Neural cell (in vitro differentiated cells): ENCODE results near the gene SOCS6. TPM values are rescaled to one million over a fixed set of nuclear protein-coding genes. Genes with fewer than 3 reads are reported as not detected.

Experiments
- H2AFZ ChIP-seq: fragments of 200-600, 300-800 bp; sonication (generic), shearing (Covaris generic); 2 replicates; pipeline ENCODE4 v1.6.0; 2014; ENCODE audit warnings: low read depth, mild to moderate bottlenecking, antibody characterized with exemption, low read length, moderate library complexity
- H3F3A ChIP-seq: fragments of 200-600 bp; shearing (Covaris generic); 2 replicates; pipeline ENCODE4 v1.6.1; 2016; ENCODE audit warnings: mild to moderate bottlenecking, moderate library complexity, mixed read lengths, antibody characterized with exemption, low read length; ENCODE audit not compliant: insufficient read depth, poor library complexity, severe bottlenecking
- H3K27ac ChIP-seq: fragments of 200-600, 300-800 bp; sonication (generic), shearing (Covaris generic); 2 replicates; pipeline ENCODE4 v1.5.1; 2014; ENCODE audit warnings: mild to moderate bottlenecking, low read length, moderate library complexity
- H3K27me3 ChIP-seq: fragments of 300-800, 200-600 bp; sonication (generic), shearing (Covaris generic); 2 replicates; pipeline ENCODE4 v1.6.0; 2014; ENCODE audit warnings: mild to moderate bottlenecking, low read depth, low read length, moderate library complexity; ENCODE audit not compliant: insufficient read depth
- H3K36me3 ChIP-seq: fragments of 300-800, 200-600 bp; sonication (generic), shearing (Covaris generic); 2 replicates; pipeline ENCODE4 v1.5.1; 2014; ENCODE audit warnings: mild to moderate bottlenecking, antibody characterized with exemption, low read length, moderate library complexity; ENCODE audit not compliant: insufficient read depth
- H3K4me2 ChIP-seq: fragments of 300-800, 200-600 bp; sonication (generic), shearing (Covaris generic); 2 replicates; pipeline ENCODE4 v1.6.0; 2014; ENCODE audit warnings: mild to moderate bottlenecking, low read length
- H3K4me3 ChIP-seq: fragments of 300-800, 200-600 bp; sonication (generic), shearing (Covaris generic); 2 replicates; pipeline ENCODE4 v1.5.1; 2014; ENCODE audit warnings: mild to moderate bottlenecking, low read length, moderate library complexity
- H3K79me2 ChIP-seq: fragments of 200-600 bp; shearing (Covaris generic); replicated peaks from 2 replicates; pipeline ENCODE4 v1.6.0; 2014; ENCODE audit warnings: mild to moderate bottlenecking, low read length, moderate library complexity; ENCODE audit not compliant: insufficient read depth
- H3K9ac ChIP-seq: fragments of 300-800, 200-600 bp; sonication (generic), shearing (Covaris generic); 2 replicates; pipeline ENCODE4 v1.6.1; 2016; ENCODE audit warnings: mild to moderate bottlenecking, low read length, mixed read lengths
- H3K9me2 ChIP-seq: fragments of 200-600 bp; shearing (Covaris generic); 2 replicates; pipeline ENCODE4 v1.6.1; 2016; ENCODE audit warnings: mild to moderate bottlenecking, low read length, mixed read lengths; ENCODE audit not compliant: insufficient read depth
- H3K9me3 ChIP-seq: fragments of 200-600, 300-800 bp; sonication (generic), shearing (Covaris generic); 2 replicates; pipeline ENCODE4 v1.6.1; 2016; ENCODE audit warnings: mild to moderate bottlenecking, mixed run types, low read length, moderate library complexity, mixed read lengths
- H4K20me1 ChIP-seq: fragments of 200-600 bp; shearing (Covaris generic); 2 replicates; pipeline ENCODE4 v1.6.1; 2016; ENCODE audit warnings: mild to moderate bottlenecking, mixed run types; ENCODE audit not compliant: insufficient read depth
- EP300 ChIP-seq: fragments of 450-650 bp; conservative IDR thresholded peaks from 2 replicates; pipeline ENCODE4 v1.6.1; 2014; ENCODE audit warnings: antibody characterized with exemption, mild to moderate bottlenecking, moderate library complexity; ENCODE audit not compliant: poor library complexity, severe bottlenecking
- EZH2 ChIP-seq: fragments of 200-600, 300-800 bp; shearing (Covaris generic), sonication (generic); IDR thresholded peaks from 2 replicates; pipeline ENCODE4 v1.6.1; 2014; ENCODE audit warnings: antibody characterized with exemption, low read length, borderline replicate concordance, mild to moderate bottlenecking; ENCODE audit not compliant: insufficient read depth, poor library complexity, severe bottlenecking
- MXI1 ChIP-seq: fragments of 450-650 bp; conservative IDR thresholded peaks from 2 replicates; pipeline ENCODE4 v1.6.1; 2014; ENCODE audit warnings: antibody characterized with exemption, mild to moderate bottlenecking; ENCODE audit not compliant: poor library complexity, severe bottlenecking
- POLR2AphosphoS5 ChIP-seq: IDR thresholded peaks from 2 replicates; pipeline ENCODE4 v1.6.1; 2012
- RAD21 ChIP-seq: fragments of 450-650 bp; conservative IDR thresholded peaks from 2 replicates; pipeline ENCODE4 v1.6.1; 2014; ENCODE audit warnings: antibody characterized with exemption, mild to moderate bottlenecking, moderate library complexity
- REST ChIP-seq: IDR thresholded peaks from 2 replicates; pipeline ENCODE4 v1.6.1; 2012; ENCODE audit warnings: borderline replicate concordance
- SMC3 ChIP-seq: fragments of 450-650 bp; conservative IDR thresholded peaks from 2 replicates; pipeline ENCODE4 v1.6.1; 2014; ENCODE audit warnings: antibody characterized with exemption, mild to moderate bottlenecking, moderate library complexity; ENCODE audit not compliant: poor library complexity
- TAF1 ChIP-seq: IDR thresholded peaks from 2 replicates; pipeline ENCODE4 v1.6.1; 2012; ENCODE audit warnings: low read depth
- polyA plus RNA-seq: library from polyadenylated mRNA; depleted of rRNA; stranded (reverse); fragments of >200 nt; gene quantifications from 2 replicates; pipeline ENCODE4 v1.2.3, GENCODE V29; 2014
- TF ChIP-seq, protein P1 (sequence below): fragments of 450-650 bp; IDR thresholded peaks from 2 replicates; pipeline ENCODE4 v1.5.1; 2014; ENCODE audit warnings: antibody characterized with exemption, mild to moderate bottlenecking, moderate library complexity; ENCODE audit not compliant: poor library complexity, severe bottlenecking

The SOCS6 gene
- polyA plus RNA-seq, 1 donor from 2014 or later, result 21.9 TPM

DNA sequence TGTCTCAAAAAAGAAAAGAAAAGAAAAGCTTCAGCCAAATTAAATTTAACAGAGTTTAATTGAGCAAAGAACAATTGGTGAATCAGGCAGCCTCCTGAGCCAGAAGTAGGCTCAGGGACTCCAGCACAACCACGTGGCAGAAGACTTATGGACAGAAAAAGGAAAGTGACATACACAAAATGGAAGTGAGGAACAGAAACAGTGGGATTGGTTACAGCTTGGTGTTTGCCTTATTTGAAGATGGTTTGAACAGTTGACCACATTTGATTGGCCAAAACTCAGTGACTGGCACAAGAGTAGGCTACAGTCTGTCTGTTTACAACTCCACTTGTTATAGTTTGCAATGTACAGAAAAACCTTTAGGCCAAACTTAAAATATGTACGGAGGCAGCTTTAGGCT is 83.1 kb downstream of the SOCS6 start:
- Histone ChIP-seq H3K27ac (no peak overlapping the region), H3K79me2 (no peaks in the 10 kb centered on the region), H3F3A (no peaks in the 10 kb centered on the region), H2AFZ (no peak overlapping the region), H4K20me1 (no peaks in the 10 kb centered on the region), H3K9me2 (no peaks in the 10 kb centered on the region), H3K27me3 (no peaks in the 10 kb centered on the region), H3K4me3 (no peak overlapping the region), H3K4me2 (no peak overlapping the region), H3K9me3 (no peaks in the 10 kb centered on the region), H3K9ac (no peak overlapping the region), H3K36me3 (no peaks in the 10 kb centered on the region)
- TF ChIP-seq, protein P1, sequence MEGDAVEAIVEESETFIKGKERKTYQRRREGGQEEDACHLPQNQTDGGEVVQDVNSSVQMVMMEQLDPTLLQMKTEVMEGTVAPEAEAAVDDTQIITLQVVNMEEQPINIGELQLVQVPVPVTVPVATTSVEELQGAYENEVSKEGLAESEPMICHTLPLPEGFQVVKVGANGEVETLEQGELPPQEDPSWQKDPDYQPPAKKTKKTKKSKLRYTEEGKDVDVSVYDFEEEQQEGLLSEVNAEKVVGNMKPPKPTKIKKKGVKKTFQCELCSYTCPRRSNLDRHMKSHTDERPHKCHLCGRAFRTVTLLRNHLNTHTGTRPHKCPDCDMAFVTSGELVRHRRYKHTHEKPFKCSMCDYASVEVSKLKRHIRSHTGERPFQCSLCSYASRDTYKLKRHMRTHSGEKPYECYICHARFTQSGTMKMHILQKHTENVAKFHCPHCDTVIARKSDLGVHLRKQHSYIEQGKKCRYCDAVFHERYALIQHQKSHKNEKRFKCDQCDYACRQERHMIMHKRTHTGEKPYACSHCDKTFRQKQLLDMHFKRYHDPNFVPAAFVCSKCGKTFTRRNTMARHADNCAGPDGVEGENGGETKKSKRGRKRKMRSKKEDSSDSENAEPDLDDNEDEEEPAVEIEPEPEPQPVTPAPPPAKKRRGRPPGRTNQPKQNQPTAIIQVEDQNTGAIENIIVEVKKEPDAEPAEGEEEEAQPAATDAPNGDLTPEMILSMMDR, result no peak
- TF ChIP-seq TAF1 (no peak), REST (no peak), RAD21 (no peak), EP300 (no peak), SMC3 (no peak), EZH2 (no peak), MXI1 (no peak), POLR2AphosphoS5 (no peak)

GRCh38 chr18:70372450-70373041 is 83.7 kb downstream of the SOCS6 start:
- no peaks in the 10 kb centered on the region for H3K9me3 ChIP-seq
- no peak overlapping the region for H2AFZ ChIP-seq
- no peaks in the 10 kb centered on the region for H3F3A ChIP-seq
- no peak overlapping the region for H3K27ac ChIP-seq
- H4K20me1 ChIP-seq, result no peaks in the 10 kb centered on the region
- no peak overlapping the region for H3K4me3 ChIP-seq
- H3K9ac ChIP-seq, result no peak overlapping the region
- no peaks in the 10 kb centered on the region for H3K79me2 ChIP-seq
- H3K27me3 ChIP-seq, result no peaks in the 10 kb centered on the region
- H3K9me2 ChIP-seq, result no peaks in the 10 kb centered on the region
- no peaks in the 10 kb centered on the region for H3K36me3 ChIP-seq
- TF ChIP-seq RAD21 (no peak), REST (no peak), EP300 (no peak), POLR2AphosphoS5 (no peak), MXI1 (no peak), EZH2 (no peak), SMC3 (no peak), TAF1 (no peak)
- TF ChIP-seq, protein P1, result no peak
- H3K4me2 ChIP-seq, result no peak overlapping the region
